GM15510 (cell line): ENCODE results near the gene RARB.

Experiments used
- POLR2A ChIP-seq: IDR thresholded peaks from 3 replicates; pipeline ENCODE4 v1.6.1; 2011; ENCODE audit warnings: borderline replicate concordance; ENCODE audit not compliant: insufficient read length; ENCODE audit errors: extremely low read depth

The RARB gene

DNA sequence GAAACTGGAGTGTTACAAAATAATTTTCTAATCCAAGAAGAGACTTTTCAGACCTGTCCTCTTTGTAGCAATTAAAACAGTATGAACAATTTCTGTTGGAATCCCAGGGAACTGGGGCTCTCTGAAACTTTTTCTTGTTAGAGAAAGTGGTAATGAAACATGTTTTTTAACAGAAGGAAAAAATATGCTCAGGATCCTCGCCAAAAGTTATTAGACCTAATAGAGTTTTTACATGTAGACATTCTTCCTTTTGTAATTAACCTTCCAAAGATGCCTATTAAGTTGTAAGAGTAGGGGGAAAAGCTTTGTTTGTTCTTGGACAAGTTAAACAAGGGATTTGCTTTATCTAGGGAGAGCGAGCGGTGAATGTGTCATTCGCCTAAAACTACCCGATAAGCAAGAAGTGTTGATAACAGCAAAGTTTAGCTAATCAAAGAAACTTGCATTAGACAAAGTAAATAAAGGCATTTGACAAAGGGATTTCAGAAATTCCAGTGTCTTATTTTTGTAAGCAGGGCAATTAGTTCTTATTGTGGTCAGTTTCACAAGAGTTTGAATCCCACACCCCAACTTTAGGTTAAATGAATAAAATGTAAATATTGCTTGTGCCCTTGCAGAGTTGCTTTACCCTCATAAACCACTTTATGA lies 2.3 kb downstream of the RARB start:
- TF ChIP-seq POLR2A, result no peak

DNA sequence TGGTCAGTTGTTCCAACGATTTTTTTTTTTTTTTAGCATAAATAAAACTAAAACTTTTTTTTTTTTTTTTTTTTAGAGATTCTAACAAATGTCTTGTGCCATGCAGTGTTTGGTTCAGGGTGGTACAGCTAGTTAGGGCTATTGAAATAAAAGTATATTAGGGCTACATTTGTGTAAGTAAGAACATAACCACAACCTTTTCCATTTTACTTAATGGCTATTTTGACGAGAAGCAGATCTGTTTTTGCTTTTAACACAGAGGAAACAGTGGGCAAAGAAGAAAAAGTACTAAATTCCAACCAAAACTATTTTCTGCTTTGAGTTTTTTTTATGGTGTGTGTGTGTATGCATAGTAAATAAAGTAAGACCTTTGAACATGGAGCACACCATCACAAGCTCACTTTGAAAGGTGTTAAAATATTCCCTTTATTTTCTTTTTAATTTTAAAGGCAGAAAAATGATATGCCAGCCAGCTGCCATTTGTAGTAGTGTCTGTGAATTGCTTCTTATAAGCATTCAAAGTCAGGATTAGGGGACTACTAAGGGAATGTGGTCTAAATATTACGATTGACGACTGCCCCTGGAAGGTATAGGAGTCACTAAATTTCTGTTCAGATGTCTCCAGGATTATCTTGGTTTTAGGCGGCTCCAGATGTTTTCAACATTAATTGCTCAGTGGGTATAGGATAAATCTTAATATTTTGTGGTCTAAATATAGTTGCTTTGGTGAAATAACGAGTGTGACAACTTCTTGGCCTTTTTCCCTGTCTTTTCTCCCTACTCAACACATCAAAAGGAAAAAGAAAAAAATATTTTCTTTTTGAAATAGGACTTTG lies 3.1 kb downstream of the RARB start:
- no peak for TF ChIP-seq POLR2A

DNA sequence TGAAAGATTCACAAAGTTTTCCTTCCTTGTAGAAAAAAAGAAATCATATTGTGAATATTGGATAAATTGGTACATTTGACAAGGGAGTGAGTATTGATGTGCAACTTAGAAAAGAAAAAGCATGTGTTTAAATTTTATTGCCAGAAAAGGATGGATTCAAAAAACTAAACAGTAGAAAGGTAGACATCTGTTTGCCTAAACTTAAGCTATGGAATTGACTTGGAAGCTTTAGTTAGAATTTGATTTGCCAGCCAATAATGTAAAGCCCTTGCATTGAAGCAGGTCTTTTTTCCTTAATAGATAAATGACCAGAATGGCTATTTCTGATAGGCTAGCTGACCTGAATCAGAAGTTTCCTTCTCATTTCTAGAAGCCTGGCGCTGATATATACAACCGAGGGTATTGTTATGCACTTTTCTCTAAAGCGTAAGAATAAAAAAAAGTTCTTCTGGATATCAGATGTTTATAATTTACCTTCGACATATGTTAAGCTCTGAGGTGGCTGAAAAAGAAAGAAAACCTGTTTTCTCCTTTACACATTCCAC lies 4.2 kb downstream of the RARB start:
- TF ChIP-seq POLR2A, result no peak

DNA sequence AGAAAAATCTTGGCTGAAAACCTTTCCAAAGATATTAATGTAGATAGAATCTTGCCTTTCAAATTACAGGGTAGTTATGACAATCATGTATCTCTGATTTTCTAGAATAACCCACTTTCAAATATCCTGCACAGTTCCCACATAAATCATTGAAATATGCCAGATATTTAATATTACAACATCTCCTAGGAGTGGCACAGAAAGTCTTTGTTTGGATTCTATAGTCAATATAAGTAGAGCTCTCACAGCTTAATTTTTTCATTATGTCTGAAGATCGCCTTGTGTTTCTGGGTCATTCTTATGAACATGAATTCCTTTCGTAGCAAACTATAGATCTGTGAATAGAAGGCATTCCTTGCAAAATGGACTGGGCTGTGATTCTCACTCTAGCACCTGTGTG lies 5.0 kb downstream of the RARB start:
- no peak for TF ChIP-seq POLR2A

DNA sequence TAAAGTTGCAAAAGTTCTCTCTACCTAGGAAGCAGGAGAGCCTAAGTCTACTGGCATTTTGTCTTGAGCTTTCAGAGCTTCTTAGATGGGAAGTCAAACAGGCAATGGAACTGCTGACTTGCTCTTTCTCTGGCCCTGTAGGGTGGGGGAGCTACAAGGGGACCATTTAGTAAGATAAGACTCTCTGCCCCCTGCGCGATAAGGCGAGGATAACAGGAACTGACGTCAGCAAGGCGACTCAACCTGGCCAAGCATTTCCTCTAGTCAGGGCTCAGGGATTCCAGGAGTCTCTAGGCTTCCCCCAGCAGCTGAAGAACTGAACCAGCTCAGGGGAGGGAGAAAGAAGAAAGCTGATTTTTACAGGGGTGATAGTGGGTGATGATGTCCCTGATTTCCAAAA lies 5.8 kb downstream of the RARB start:
- no peak for TF ChIP-seq POLR2A

DNA sequence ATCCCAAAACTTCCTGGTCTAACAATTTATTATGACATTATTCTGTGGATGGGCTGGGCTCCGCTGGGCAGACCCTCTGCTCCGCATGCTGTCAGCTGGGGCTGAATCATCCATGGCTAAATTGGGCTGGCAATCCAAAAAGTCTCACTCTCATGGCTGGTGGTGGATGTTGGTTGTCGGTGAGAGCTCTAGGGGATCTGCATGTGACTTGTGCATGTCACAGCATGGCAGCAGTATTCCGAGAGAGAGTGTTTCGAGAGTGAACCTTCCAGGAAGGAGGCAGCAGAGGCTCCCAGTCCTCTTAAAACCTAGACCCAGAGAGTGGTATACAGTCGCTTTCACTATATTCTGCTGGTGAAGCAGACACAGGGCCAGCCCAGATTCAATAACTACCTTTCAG lies 9.9 kb downstream of the RARB start:
- no peak for TF ChIP-seq POLR2A

DNA sequence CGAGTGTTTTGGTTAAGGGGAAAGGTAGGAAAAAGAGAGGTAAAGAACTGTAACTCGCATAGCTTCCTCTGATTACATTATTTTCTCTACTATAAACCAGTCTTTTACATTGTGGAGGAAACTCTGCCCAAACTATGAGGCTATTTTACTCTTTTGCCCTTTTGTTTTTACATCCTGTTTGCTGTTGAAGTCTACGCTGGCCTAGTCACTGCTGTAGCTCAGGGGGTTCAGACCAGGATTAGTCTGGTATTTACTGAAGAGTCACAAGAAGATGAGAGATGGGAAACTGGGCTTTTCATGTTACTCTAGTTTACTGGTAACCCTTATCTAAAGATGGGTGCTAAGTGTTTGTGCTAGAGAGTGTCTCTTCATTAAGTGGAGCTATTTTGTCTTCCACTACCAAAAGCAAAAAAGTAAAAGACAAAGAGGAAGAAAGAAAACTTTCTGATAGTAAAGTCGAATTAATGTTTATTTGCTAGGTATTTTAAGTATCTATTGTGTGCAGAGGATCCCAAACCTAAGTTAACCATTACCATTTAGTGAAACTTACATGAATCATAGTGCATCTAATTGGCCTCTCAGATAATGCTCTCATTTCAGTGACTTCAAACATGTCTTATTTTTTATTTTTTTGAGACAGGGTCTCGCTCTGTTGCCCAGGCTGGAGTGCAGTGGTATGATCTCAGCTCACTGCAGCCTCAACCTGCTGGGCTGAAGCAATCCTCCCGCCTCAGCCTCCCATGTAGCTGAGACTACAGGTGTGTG lies 10.9 kb downstream of the RARB start:
- TF ChIP-seq POLR2A, result no peak

DNA sequence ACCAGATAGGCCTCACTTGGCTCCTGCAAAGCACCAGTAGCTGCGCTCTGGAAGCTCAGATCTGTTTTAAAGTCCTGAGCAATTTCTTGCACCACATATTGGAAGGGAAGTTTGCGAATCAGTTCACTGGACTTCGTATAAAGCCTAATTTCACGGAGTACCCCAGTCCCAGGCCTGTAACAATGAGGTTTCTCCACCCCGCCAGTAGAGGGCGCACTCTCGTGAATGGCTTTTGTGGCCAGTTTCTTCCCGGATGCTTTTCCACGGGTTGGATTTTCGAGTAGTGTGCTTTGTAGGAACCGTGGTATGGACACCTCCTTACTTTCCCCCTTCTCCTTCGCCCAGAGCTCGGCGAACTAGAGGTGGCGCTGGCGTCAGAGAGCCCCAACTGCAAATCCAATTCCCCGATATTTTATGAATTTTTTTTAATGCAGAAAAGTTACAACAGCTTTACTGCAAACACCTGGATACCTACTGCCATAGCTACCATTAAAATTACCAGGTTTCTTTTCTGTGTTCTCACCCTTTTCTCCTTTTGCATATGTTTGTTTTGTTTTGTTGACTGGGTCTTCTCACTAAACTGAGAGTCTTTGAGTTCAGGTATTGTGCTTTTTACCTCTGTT lies 13.3 kb downstream of the RARB start:
- no peak for TF ChIP-seq POLR2A

DNA sequence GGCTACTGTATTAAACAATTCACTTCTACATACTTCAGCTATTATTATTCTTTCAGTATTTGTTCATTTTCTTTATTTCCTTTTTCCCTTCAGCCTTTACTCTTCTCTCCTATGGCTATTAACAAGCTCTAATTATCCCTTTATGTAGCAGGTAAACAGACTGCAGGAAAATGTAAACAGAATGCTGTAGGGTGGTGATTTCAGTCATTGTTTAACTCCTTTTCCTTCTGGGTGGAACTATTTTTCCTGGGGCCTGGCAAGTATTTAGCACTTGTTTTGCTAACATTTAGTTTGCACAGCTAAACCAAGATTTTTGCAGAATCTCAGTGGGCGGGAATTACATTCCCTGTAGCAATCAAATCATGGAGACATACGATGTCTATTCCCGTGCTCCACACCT lies 14.4 kb downstream of the RARB start:
- TF ChIP-seq POLR2A, result no peak

DNA sequence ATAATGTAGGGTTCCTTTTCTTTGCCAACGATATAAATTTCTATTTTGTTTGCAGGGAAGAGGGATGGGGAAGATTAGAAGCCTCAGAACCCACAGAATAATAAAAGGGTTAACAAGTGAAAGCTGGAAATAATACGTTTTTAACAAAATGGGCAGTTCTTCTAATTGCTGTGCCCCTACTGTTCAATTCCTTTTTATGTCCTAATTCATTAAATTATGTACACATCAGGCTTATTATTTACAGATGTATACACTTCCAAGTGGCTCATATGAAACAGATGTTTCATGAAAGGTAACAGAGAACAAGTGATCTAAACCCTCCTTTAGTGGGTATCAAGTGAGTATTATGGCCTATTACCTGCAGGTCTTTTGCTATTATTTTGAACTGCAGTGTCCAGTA lies 16.2 kb downstream of the RARB start:
- no peak for TF ChIP-seq POLR2A

DNA sequence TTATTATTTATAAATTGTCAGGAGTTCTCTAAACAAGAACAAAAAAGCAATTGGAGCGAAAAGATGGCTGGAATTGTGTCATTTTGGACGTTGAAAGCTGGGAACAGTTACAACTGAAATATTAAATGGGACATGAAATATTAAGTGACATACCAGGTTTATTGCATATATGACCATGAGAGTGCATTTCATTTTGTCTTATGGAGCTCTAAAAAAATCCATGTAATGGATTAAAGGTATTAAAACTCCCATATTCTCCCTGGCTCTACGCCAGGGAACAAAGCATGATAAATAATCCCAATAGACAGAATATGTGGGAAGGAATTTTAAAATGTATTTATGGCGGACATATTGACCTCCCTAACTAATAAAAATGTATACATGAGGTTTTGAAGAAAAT lies 17.7 kb downstream of the RARB start:
- TF ChIP-seq POLR2A, result no peak

DNA sequence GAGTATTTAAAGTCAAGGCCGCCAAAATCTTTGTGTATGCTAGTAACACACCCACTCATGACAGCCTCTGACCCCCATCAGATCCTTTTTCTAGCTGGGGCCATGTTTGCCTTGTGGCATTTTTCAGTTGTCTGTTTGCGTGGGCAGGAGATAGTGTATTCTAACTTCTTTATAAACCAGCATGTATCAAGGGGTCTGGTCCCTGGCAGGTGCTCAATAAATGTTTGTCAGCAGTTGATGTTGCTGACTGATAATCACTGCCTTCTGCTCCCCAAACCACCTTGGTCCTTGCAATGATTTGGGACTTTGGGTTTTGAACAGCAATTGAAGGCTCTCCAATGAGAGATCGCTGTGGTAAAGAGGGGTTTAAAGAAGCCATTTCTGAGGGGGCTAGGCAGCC lies 19.2 kb downstream of the RARB start:
- no peak for TF ChIP-seq POLR2A

DNA sequence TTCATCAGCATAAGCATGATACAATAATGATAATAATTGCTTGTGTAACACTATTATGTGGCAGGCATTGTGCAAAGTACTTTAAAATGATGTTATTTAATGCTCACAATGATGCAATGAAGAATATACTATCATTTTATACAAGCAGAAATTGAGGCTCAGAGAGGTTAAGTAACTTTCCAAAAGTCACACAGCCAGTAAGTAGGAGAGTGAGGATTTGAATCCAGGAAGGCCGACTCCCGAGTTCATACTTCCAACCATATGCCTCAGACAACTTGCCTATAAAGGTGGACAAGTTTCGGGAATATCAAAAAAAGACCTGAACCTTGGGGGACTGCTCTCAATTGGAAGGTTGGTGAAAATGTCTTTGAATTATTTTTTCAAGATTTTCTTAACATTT lies 19.9 kb downstream of the RARB start:
- no peak for TF ChIP-seq POLR2A

DNA sequence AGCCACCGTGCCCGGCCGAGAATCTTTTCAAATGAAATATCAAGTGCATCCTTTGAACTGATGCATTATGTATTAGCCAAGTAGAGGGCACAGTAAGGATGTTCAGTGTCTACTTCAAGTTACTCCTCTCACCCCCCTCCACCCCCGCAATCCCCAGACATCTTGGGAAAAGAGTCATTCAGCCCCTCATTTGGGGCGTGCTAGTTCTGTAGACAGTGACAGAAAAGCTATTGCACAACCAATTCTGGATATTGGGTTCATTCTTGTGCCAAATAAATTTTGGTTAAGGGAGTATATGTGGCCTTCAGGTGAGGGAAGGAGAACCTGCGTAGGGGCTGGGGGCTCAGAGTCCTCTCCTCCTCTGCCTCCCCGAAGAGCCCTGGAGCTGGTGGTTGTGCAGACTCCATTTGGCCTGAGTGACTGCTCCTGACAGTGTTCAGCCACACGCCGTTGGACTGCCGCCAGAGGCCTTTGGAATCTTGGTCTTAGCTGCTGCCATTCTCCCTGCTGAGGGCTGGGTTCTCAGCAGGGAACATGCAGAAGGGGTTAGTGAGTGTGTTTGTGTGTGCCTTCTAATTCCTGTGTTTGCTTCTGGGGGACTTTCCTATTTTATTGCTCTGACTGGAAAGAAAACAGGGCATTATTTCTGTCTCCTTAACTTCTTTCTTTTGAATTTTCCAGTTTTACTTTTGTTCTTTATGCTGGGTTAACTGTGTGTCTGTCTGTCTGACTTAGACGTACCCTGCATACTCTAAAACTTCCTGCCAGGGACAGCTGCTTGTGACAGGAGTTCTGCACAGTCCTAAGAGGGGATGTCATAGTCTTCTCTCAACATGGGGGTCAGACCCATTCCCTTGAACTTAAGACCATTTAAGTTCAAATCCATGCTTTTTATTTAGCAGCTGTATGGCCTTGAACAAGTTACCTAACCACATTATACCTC lies 21.0 kb downstream of the RARB start:
- TF ChIP-seq POLR2A, result no peak
